H9 (cell line): Measurements from ENCODE around the gene GALNT4. TPM values are rescaled to one million over a fixed set of nuclear protein-coding genes. Genes with fewer than 3 reads are reported as not detected.
A peak's percentile ranks its signal among the peaks of the same experiment; 100 is the strongest.

Experiments
- DNase-seq: peaks from one replicate; pipeline ENCODE4 v3.0.0-alpha.2; 2017
- H2AFZ ChIP-seq: one replicate; pipeline ENCODE4 v1.6.1; 2013; ENCODE audit warnings: mild to moderate bottlenecking, low read length, control low read depth, moderate library complexity
- H2AK5ac ChIP-seq: 2 replicates; pipeline ENCODE4 v1.6.1; 2013; ENCODE audit warnings: low read length, control low read depth, mixed read lengths; ENCODE audit not compliant: insufficient read length
- H2BK120ac ChIP-seq: one replicate; pipeline ENCODE4 v1.6.1; 2013; ENCODE audit warnings: low read depth, mild to moderate bottlenecking, low read length, control low read depth, inconsistent platforms; ENCODE audit not compliant: poor library complexity, severe bottlenecking
- H2BK12ac ChIP-seq: 2 replicates; pipeline ENCODE4 v1.6.1; 2013; ENCODE audit warnings: low read length, control low read depth, mixed read lengths, low read depth; ENCODE audit not compliant: insufficient read length
- H2BK15ac ChIP-seq: 2 replicates; pipeline ENCODE4 v1.6.1; 2013; ENCODE audit warnings: low read depth, low read length, control low read depth
- H2BK20ac ChIP-seq: one replicate; pipeline ENCODE4 v1.6.1; 2013; ENCODE audit warnings: low read depth, mild to moderate bottlenecking, low read length, control low read depth, inconsistent platforms; ENCODE audit not compliant: poor library complexity, severe bottlenecking
- H2BK5ac ChIP-seq: 2 replicates; pipeline ENCODE4 v1.6.1; 2013; ENCODE audit warnings: low read length, control low read depth, mixed read lengths; ENCODE audit not compliant: insufficient read length
- H3K14ac ChIP-seq: 2 replicates; pipeline ENCODE4 v1.6.1; 2013; ENCODE audit warnings: low read length, control low read depth; ENCODE audit not compliant: insufficient read depth
- H3K18ac ChIP-seq: 2 replicates; pipeline ENCODE4 v1.6.1; 2013; ENCODE audit warnings: low read depth, mild to moderate bottlenecking, mixed read lengths, low read length, control low read depth; ENCODE audit not compliant: insufficient read length
- H3K23ac ChIP-seq: 2 replicates; pipeline ENCODE4 v1.6.1; 2013; ENCODE audit warnings: low read length, control low read depth, mixed read lengths, low read depth; ENCODE audit not compliant: insufficient read length
- H3K23me2 ChIP-seq: 2 replicates; pipeline ENCODE4 v1.6.1; 2013; ENCODE audit warnings: low read depth, mild to moderate bottlenecking, mixed read lengths, low read length, control low read depth; ENCODE audit not compliant: insufficient read length, poor library complexity, severe bottlenecking
- H3K27ac ChIP-seq: 2 replicates; pipeline ENCODE4 v1.5.1; 2013; ENCODE audit warnings: low read length, control low read depth, mixed read lengths, low read depth; ENCODE audit not compliant: insufficient read length
- H3K27me3 ChIP-seq: 2 replicates; pipeline ENCODE4 v1.6.1; 2013; ENCODE audit warnings: low read length, control low read depth, inconsistent platforms; ENCODE audit not compliant: insufficient read depth
- H3K4ac ChIP-seq: 2 replicates; pipeline ENCODE4 v1.6.1; 2013; ENCODE audit warnings: low read depth, mild to moderate bottlenecking, control low read depth, inconsistent platforms, low read length, moderate library complexity
- H3K4me1 ChIP-seq: 2 replicates; pipeline ENCODE4 v1.6.1; 2013; ENCODE audit warnings: low read length, control low read depth, inconsistent platforms; ENCODE audit not compliant: insufficient read depth
- H3K4me2 ChIP-seq: 2 replicates; pipeline ENCODE4 v1.6.1; 2013; ENCODE audit warnings: low read length, control low read depth, mixed read lengths; ENCODE audit not compliant: insufficient read length, insufficient read depth
- H3K56ac ChIP-seq: 2 replicates; pipeline ENCODE4 v1.6.1; 2013; ENCODE audit warnings: low read depth, mild to moderate bottlenecking, mixed read lengths, low read length, control low read depth; ENCODE audit not compliant: insufficient read length
- H3K79me1 ChIP-seq: 2 replicates; pipeline ENCODE4 v1.6.1; 2013; ENCODE audit warnings: low read depth, mild to moderate bottlenecking, moderate library complexity, low read length, control low read depth, inconsistent platforms; ENCODE audit not compliant: insufficient read depth, poor library complexity, severe bottlenecking
- H3K79me2 ChIP-seq: 2 replicates; pipeline ENCODE4 v1.6.1; 2013; ENCODE audit warnings: low read length, control low read depth, inconsistent platforms; ENCODE audit not compliant: insufficient read depth
- H3K9ac ChIP-seq: 2 replicates; pipeline ENCODE4 v1.6.1; 2013; ENCODE audit warnings: low read length, control low read depth, mixed read lengths; ENCODE audit not compliant: insufficient read length; ENCODE audit errors: extremely low read depth
- H3K9me3 ChIP-seq: one replicate; pipeline ENCODE4 v1.6.1; 2013; ENCODE audit warnings: low read depth, low read length, inconsistent platforms; ENCODE audit not compliant: control insufficient read depth
- H3T11ph ChIP-seq: one replicate; pipeline ENCODE4 v1.6.1; 2013; ENCODE audit warnings: mild to moderate bottlenecking, low read length, control low read depth, inconsistent platforms
- H4K20me1 ChIP-seq: one replicate; pipeline ENCODE4 v1.6.1; 2013; ENCODE audit not compliant: control insufficient read depth, insufficient read length, insufficient read depth
- H4K5ac ChIP-seq: 2 replicates; pipeline ENCODE4 v1.6.1; 2013; ENCODE audit warnings: low read depth, mild to moderate bottlenecking, mixed read lengths, low read length, control low read depth; ENCODE audit not compliant: insufficient read length
- H4K8ac ChIP-seq: replicated peaks from 2 replicates; pipeline ENCODE4 v1.6.1; 2013; ENCODE audit warnings: low read length, control low read depth, mixed read lengths, low read depth; ENCODE audit not compliant: insufficient read length
- H4K91ac ChIP-seq: 2 replicates; pipeline ENCODE4 v1.6.1; 2013; ENCODE audit warnings: low read depth, mild to moderate bottlenecking, moderate library complexity, mixed read lengths, low read length, control low read depth; ENCODE audit not compliant: insufficient read length
- H3K27ac Mint-ChIP-seq, 3 experiments: 2 replicates in 2 of 3; 3 replicates in 1 of 3; pipeline ENCODE4 v1.8.0; 2020 to 2021; ENCODE audit warnings: mixed read lengths in 3 of 3, mild to moderate bottlenecking in 1 of 3, moderate library complexity in 1 of 3
- H3K27me3 Mint-ChIP-seq: 2 replicates; pipeline ENCODE4 v1.8.0; 2021; ENCODE audit warnings: low read depth, mild to moderate bottlenecking, moderate library complexity, mixed read lengths
- H3K36me3 Mint-ChIP-seq, 3 experiments: 2 replicates in 2 of 3; 3 replicates in 1 of 3; pipeline ENCODE4 v1.8.0; 2020 to 2021; ENCODE audit warnings: low read depth in 3 of 3, mixed read lengths in 3 of 3; ENCODE audit not compliant: insufficient read depth in 1 of 3
- H3K4me1 Mint-ChIP-seq, 2 experiments: 2 replicates each; pipeline ENCODE4 v1.8.0; 2020; ENCODE audit warnings: mixed read lengths in 2 of 2
- H3K4me3 Mint-ChIP-seq, 2 experiments: 2 replicates in 1 of 2; 3 replicates in 1 of 2; pipeline ENCODE4 v1.8.0; 2020 to 2021; ENCODE audit warnings: mild to moderate bottlenecking in 2 of 2, mixed read lengths in 2 of 2, moderate library complexity in 1 of 2
- H3K9me3 Mint-ChIP-seq, 2 experiments: 2 replicates in 1 of 2; 3 replicates in 1 of 2; pipeline ENCODE4 v1.8.0; 2020; ENCODE audit warnings: mild to moderate bottlenecking in 2 of 2, mixed read lengths in 2 of 2, moderate library complexity in 1 of 2
- CTCF ChIP-seq: fragments of 200-600 bp; sonication (generic); conservative IDR thresholded peaks from 3 replicates; pipeline ENCODE4 v1.8.0; 2021; ENCODE audit warnings: antibody characterized with exemption, mild to moderate bottlenecking
- WGBS: extraction: QIAGEN DNeasy Blood & Tissue Kit; methylation state at CpG from one replicate; pipeline ENCODE4 v1.1.7; 2013; ENCODE audit warnings: missing lambda C conversion rate, low lambda C conversion rate, mixed read lengths; ENCODE audit not compliant: insufficient read length; ENCODE audit errors: extremely low coverage; 5-methylcytosine and 5-hydroxymethylcytosine counted together
- total RNA-seq: library from RNA; stranded (reverse); gene quantifications from 2 replicates; pipeline ENCODE4 v1.2.1, GENCODE V29; 2021

GALNT4 gene
- total RNA-seq, 1 experiment from 2014 or later, result 3.1 TPM

GRCh38 chr12:89475203-89475990 is 49.2 kb downstream of the GALNT4 start:
- Histone ChIP-seq H2BK12ac (no peak overlapping the region), H3K27me3 (no peaks in the 10 kb centered on the region), H2BK20ac (no peak overlapping the region), H3K4me1 (no peaks in the 10 kb centered on the region), H4K8ac (no peak overlapping the region), H2AFZ (no peak overlapping the region), H3K56ac (no peak overlapping the region), H2BK5ac (no peak overlapping the region), H3K4ac (no peak overlapping the region), H3K23me2 (no peaks in the 10 kb centered on the region), H3K14ac (no peak overlapping the region), H4K20me1 (no peaks in the 10 kb centered on the region), H3K79me1 (no peaks in the 10 kb centered on the region), H2AK5ac (no peak overlapping the region), H4K91ac (no peak overlapping the region), H3K9me3 (no peaks in the 10 kb centered on the region), H4K5ac (no peak overlapping the region), H3K23ac (no peak overlapping the region), H3K27ac (no peak overlapping the region), H3T11ph (no peak overlapping the region), H2BK120ac (no peak overlapping the region), H3K4me2 (no peak overlapping the region), H3K9ac (no peak overlapping the region), H3K79me2 (no peaks in the 10 kb centered on the region), H3K18ac (no peak overlapping the region), H2BK15ac (no peak overlapping the region)
- H3K27me3 Mint-ChIP-seq, result no peaks in the 10 kb centered on the region
- H3K4me1 Mint-ChIP-seq, result no peaks in the 10 kb centered on the region
- H3K4me3 Mint-ChIP-seq, result no peak overlapping the region
- no peaks in the 10 kb centered on the region for H3K36me3 Mint-ChIP-seq
- no peaks in the 10 kb centered on the region for H3K9me3 Mint-ChIP-seq
- no peak for TF ChIP-seq CTCF
- WGBS, result no CpG with 5 or more reads among the region's 6 CpGs
- 0 out of 7 replicates have a peak overlapping the region, but pooled peaks of 1 of the 3 experiments have one; percentile 63 for H3K27ac Mint-ChIP-seq
- DNase-seq, result no peak
